Spleen (tissue), 11 donors: ENCODE data around the gene NCOA1. TPM values are rescaled to one million over a fixed set of nuclear protein-coding genes. Genes with fewer than 3 reads are reported as not detected.

Source experiments
- DNase-seq: peaks from one replicate; pipeline ENCODE4 v3.0.0-alpha.2; 2020
- H3K27ac ChIP-seq, 8 donors: fragments of 200-600 bp; sonication (generic) in 7 of 8; 1 replicate in 4 of 8; 2 replicates in 4 of 8; pipeline versions ENCODE4 v1.5.0 to v1.8.0; 2016 to 2021; ENCODE audit warnings: inconsistent platforms in 4 of 8, mild to moderate bottlenecking in 4 of 8, moderate library complexity in 1 of 8
- H3K27me3 ChIP-seq, 7 donors: fragments of 200-600 bp; sonication (generic) in 6 of 7; replicated peaks in 1 of 7; 1 replicate in 4 of 7; 2 replicates in 3 of 7; pipeline versions ENCODE4 v1.5.0 to v1.8.0; 2016 to 2021; ENCODE audit warnings: inconsistent platforms in 3 of 7, mild to moderate bottlenecking in 1 of 7
- H3K36me3 ChIP-seq, 6 donors: fragments of 200-600 bp; sonication (generic) in 5 of 6; 1 replicate in 4 of 6; 2 replicates in 2 of 6; pipeline versions ENCODE4 v1.5.0 to v1.8.0; 2016 to 2021; ENCODE audit warnings: inconsistent platforms in 2 of 6
- H3K4me1 ChIP-seq, 6 donors: fragments of 200-600 bp; sonication (generic) in 5 of 6; 1 replicate in 3 of 6; 2 replicates in 3 of 6; pipeline versions ENCODE4 v1.5.0 to v1.8.0; 2016 to 2021; ENCODE audit warnings: inconsistent platforms in 3 of 6
- H3K4me3 ChIP-seq, 8 donors: fragments of 200-600 bp; sonication (generic) in 7 of 8; 1 replicate in 4 of 8; 2 replicates in 4 of 8; pipeline versions ENCODE4 v1.5.0 to v1.8.0; 2016 to 2021; ENCODE audit warnings: inconsistent platforms in 4 of 8, mild to moderate bottlenecking in 4 of 8, moderate library complexity in 2 of 8
- H3K9me3 ChIP-seq, 8 donors: fragments of 200-600 bp; sonication (generic) in 7 of 8; 1 replicate in 4 of 8; 2 replicates in 4 of 8; pipeline versions ENCODE4 v1.5.0 to v1.8.0; 2016 to 2021; ENCODE audit warnings: inconsistent platforms in 4 of 8
- POLR2A ChIP-seq, 3 donors: fragments of 450-650 bp; IDR thresholded peaks; one replicate each; pipeline ENCODE4 v1.5.1; 2017; ENCODE audit warnings: antibody characterized with exemption in 3 of 3, mild to moderate bottlenecking in 1 of 3
- POLR2AphosphoS5 ChIP-seq, 3 donors: sonication (generic); formaldehyde crosslinking; IDR thresholded peaks; one replicate each; pipeline ENCODE4 v1.5.1; 2017; ENCODE audit warnings: antibody characterized with exemption in 3 of 3
- WGBS, 5 donors: extraction: QIAGEN DNeasy Blood & Tissue Kit in 3 of 5; methylation state at CpG; one replicate each; pipeline versions ENCODE4 v1.1.5 to v1.1.7; 2013 to 2018; 5-methylcytosine and 5-hydroxymethylcytosine counted together
- intact Hi-C: fragments of 100-400 bp; cut with DNase I; formaldehyde crosslinking; loops from one replicate; pipeline ENCODE4 v1.15.0; 2023; ENCODE audit warnings: low total_unique reads
- polyA plus RNA-seq, 3 donors: library from polyadenylated mRNA; stranded (reverse); fragments of 200-250 nt; gene quantifications; one replicate each; pipeline ENCODE4 v1.2.1, GENCODE V29; 2013
- total RNA-seq, 7 donors: library from RNA; depleted of rRNA in 3 of 7; stranded (reverse); fragments of >200 nt in 3 of 7; fragmentation: NEBNext Ultra II Directional in 4 of 7; extraction: Animal tissue kit (Norgen Biotek cat#: 25700) in 4 of 7; gene quantifications; one replicate each; pipeline versions ENCODE4 v1.1.0 to v1.2.1, GENCODE V29; 2016 to 2021
- TF ChIP-seq, protein P1 (sequence below), 11 experiments: fragments of 200-600 bp in 7 of 11; fragments of 450-650 bp in 4 of 11; sonication (generic) in 4 of 11; IDR thresholded peaks in 8 of 11; conservative IDR thresholded peaks in 3 of 11; 1 replicate in 7 of 11; 2 replicates in 4 of 11; pipeline versions ENCODE4 v1.4.0 to v1.8.0; 2016 to 2021; ENCODE audit warnings: antibody characterized with exemption in 11 of 11, inconsistent platforms in 4 of 11, mild to moderate bottlenecking in 1 of 11
- donor health status: healthy with polysubstance abuse.
- donor health status: DM: no; HTN: no; CAD: no; lungs with moderate emphysema.
- donor health status: DM: no; HTN: no; CAD: no.
- donor health status: Bipolar disorder and iron deficiency.
- donor health status: healthy.
- donor health status: DM: no; HTN: no; CAD: no.
- donor health status: DM: yes; HTN: yes; CAD: no.

The NCOA1 gene
- total and polyA plus RNA-seq, 10 donors: 4.4 to 73.6 (median 54.4) TPM

DNA sequence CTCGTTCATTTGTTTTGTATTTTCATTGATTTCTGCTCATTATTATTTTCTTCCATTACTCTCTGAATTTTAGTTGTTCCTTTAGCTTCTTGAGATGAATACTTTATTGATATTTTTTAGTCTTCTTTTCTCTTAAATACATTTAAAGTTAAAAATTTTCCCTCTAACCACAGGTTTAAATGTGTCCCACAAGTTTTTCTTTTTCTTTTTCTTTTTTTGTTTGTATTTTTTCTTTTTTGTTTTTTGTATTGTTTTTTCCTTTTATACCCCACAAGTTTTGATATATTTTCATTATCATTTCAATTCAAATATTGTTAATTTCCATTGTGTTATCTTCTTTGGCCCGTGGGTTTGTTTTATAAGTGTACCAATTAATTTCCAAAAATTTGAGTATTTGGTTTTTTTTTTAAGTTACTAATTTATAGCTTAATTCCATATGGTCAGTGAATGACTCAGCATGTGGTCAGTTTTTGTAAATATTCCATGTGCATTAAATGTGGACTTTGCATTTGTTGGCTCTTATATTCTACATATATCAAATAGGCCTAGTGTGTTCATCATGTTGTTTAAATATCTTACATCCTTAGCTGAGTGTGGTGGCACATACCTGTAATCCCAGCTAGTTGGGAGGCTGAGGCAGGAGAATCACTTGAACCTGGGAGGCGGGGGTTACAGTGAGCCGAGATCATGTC is 318.4 kb downstream of the NCOA1 start:
- Histone ChIP-seq H3K27ac (no peak overlapping the region), H3K27me3 (no peaks in the 10 kb centered on the region), H3K4me1 (peaks cover 0 to 5% (median 0%) of the 10 kb centered on the region in 6 donors), H3K36me3 (peaks cover 0 to 30% (median 0%) of the 10 kb centered on the region in 6 donors), H3K4me3 (no peak overlapping the region), H3K9me3 (peaks cover 0 to 10% (median 8%) of the 10 kb centered on the region in 8 donors)
- intact Hi-C loops: no loop called here
- TF ChIP-seq, protein P1, sequence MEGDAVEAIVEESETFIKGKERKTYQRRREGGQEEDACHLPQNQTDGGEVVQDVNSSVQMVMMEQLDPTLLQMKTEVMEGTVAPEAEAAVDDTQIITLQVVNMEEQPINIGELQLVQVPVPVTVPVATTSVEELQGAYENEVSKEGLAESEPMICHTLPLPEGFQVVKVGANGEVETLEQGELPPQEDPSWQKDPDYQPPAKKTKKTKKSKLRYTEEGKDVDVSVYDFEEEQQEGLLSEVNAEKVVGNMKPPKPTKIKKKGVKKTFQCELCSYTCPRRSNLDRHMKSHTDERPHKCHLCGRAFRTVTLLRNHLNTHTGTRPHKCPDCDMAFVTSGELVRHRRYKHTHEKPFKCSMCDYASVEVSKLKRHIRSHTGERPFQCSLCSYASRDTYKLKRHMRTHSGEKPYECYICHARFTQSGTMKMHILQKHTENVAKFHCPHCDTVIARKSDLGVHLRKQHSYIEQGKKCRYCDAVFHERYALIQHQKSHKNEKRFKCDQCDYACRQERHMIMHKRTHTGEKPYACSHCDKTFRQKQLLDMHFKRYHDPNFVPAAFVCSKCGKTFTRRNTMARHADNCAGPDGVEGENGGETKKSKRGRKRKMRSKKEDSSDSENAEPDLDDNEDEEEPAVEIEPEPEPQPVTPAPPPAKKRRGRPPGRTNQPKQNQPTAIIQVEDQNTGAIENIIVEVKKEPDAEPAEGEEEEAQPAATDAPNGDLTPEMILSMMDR (IDR thresholded peaks at IDR 0.05 in 8 of 11, conservative IDR thresholded peaks at IDR 0.05 in 3 of 11): no peak
- TF ChIP-seq POLR2A (IDR thresholded peaks at IDR 0.05): no peak
- no peak for TF ChIP-seq POLR2AphosphoS5 (IDR thresholded peaks at IDR 0.05)
- 88 to 93% (median 89%) methylated on average over 4 of the region's 4 CpGs for WGBS, 5 donors
- DNase-seq: no peak

DNA sequence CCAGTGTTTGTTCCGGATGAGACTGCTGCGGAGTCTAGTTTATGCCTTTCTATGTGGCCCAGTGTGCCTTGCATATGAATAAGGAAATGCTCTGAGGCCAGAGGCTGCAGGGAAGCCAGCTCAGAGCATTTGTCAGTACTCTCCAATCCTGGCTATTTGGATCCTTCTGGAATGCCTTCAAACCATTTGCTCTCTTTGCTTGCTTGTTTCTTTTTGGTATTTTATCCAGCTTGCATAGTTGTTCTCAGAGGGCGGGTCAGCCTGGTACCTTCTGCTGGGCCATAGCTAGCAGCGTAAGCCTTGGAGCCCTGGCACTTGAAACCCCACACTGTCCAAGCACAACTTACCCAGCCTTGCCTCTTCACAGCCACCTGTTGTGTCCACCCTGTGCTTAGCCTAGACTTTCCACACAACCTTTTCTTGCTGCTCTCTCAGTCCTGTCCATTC is 322.7 kb downstream of the NCOA1 start:
- no peak for DNase-seq

DNA sequence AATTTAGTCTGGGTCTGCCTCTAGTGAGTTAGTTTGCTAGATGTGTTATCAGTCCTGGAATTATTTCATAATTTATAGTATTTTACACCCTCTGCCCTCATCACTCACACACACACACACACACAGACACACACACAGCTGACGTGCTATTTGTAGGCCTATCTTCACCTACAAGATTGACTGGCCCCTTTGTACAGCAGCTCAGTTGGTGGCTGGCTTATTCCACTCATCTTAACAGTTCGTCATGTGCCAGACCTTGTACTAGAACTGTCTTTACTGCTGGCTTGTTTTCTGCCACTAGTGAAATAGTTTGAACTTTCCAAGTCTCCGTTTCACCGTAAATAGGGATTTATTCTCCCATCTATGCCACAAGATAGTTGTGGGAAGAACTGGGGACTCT is 323.5 kb downstream of the NCOA1 start:
- WGBS, 5 donors: 90 to 96% (median 94%) methylated on average over 4 of the region's 4 CpGs
- Histone ChIP-seq H3K36me3 (peaks cover 0 to 64% (median 19%) of the 10 kb centered on the region in 6 donors), H3K27ac (no peak overlapping the region), H3K4me1 (peaks cover 0 to 8% (median 0%) of the 10 kb centered on the region in 6 donors), H3K4me3 (no peak overlapping the region), H3K27me3 (no peaks in the 10 kb centered on the region), H3K9me3 (no peaks in the 10 kb centered on the region)
- intact Hi-C loops: no loop called here
- DNase-seq: no peak
- no peak for TF ChIP-seq POLR2AphosphoS5 (IDR thresholded peaks at IDR 0.05)
- TF ChIP-seq, protein P1 (IDR thresholded peaks at IDR 0.05 in 8 of 11, conservative IDR thresholded peaks at IDR 0.05 in 3 of 11): no peak

More for the DNA sequence above, 322.7 kb downstream of the NCOA1 start:
- Histone ChIP-seq H3K4me1 (peaks cover 0 to 6% (median 0%) of the 10 kb centered on the region in 6 donors), H3K27me3 (no peaks in the 10 kb centered on the region), H3K27ac (no peak overlapping the region), H3K36me3 (peaks cover 0 to 56% (median 14%) of the 10 kb centered on the region in 6 donors), H3K4me3 (no peak overlapping the region), H3K9me3 (no peaks in the 10 kb centered on the region)
- TF ChIP-seq POLR2AphosphoS5 (IDR thresholded peaks at IDR 0.05): no peak
- no peak for TF ChIP-seq POLR2A (IDR thresholded peaks at IDR 0.05)
- TF ChIP-seq, protein P1 (IDR thresholded peaks at IDR 0.05 in 8 of 11, conservative IDR thresholded peaks at IDR 0.05 in 3 of 11): no peak
- 97 to 98% (median 98%) methylated on average over 4 of the region's 4 CpGs for WGBS, 5 donors
- intact Hi-C loops: no loop called here

DNA sequence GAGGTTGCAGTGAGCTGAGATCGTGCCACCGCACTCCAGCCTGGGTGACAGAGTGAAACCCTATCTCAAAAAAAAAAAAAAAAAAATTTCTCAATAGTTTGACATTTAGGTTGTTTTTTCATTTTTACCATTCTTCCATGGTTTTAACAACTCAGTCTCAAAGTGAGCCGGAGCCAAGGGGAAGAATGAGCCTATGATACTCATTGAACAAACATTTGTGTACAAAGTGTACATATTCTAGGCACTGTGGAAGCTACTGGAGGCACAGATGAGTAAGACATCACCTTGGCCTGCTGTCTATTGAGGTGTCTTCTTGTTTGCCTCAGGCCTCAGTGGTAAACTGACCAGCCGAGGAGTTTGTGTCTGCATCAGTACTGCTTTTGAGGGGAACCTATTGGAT is 324.1 kb downstream of the NCOA1 start:
- 90 to 98% (median 96%) methylated on average over 4 of the region's 4 CpGs for WGBS, 5 donors
- peaks cover 0 to 8% (median 0%) of the 10 kb centered on the region in 6 donors for H3K4me1 ChIP-seq
- peaks cover 0 to 71% (median 24%) of the 10 kb centered on the region in 6 donors for H3K36me3 ChIP-seq
- no peak overlapping the region for H3K4me3 ChIP-seq
- no peaks in the 10 kb centered on the region for H3K9me3 ChIP-seq
- TF ChIP-seq POLR2AphosphoS5 (IDR thresholded peaks at IDR 0.05): no peak
- TF ChIP-seq POLR2A (IDR thresholded peaks at IDR 0.05): no peak
- TF ChIP-seq, protein P1 (IDR thresholded peaks at IDR 0.05 in 8 of 11, conservative IDR thresholded peaks at IDR 0.05 in 3 of 11): no peak
- no peak overlapping the region for H3K27ac ChIP-seq
- no peaks in the 10 kb centered on the region for H3K27me3 ChIP-seq
- no peak for DNase-seq
- intact Hi-C loops: no loop called here
